Measurements from ENCODE around the gene PDP2.

Gene PDP2

GRCh38 chr16:66939366-66939765, 59.1 kb downstream of the PDP2 start:
- no peak for DNase-seq

GRCh38 chr16:66940236-66940635, 59.9 kb downstream of the PDP2 start:
- DNase-seq = no peak
